Prostate gland (tissue), 2 donors: Measurements from ENCODE around the gene GPR15LG.

Source experiments
- POLR2A ChIP-seq: fragments of 450-650 bp; IDR thresholded peaks from one replicate; pipeline ENCODE4 v1.6.1; 2016; ENCODE audit warnings: antibody characterized with exemption, mild to moderate bottlenecking
- POLR2AphosphoS5 ChIP-seq: sonication (generic); formaldehyde crosslinking; IDR thresholded peaks from one replicate; pipeline ENCODE4 v1.6.1; 2017; ENCODE audit warnings: antibody characterized with exemption
- TF ChIP-seq, protein P1 (sequence below), 4 experiments: fragments of 200-600 bp in 2 of 4; fragments of 450-650 bp in 2 of 4; sonication (generic) in 2 of 4; IDR thresholded peaks; 1 replicate in 3 of 4; 2 replicates in 1 of 4; pipeline ENCODE4 v1.5.1; 2016 to 2019; ENCODE audit warnings: antibody characterized with exemption in 4 of 4, mild to moderate bottlenecking in 2 of 4, moderate library complexity in 2 of 4

DNA sequence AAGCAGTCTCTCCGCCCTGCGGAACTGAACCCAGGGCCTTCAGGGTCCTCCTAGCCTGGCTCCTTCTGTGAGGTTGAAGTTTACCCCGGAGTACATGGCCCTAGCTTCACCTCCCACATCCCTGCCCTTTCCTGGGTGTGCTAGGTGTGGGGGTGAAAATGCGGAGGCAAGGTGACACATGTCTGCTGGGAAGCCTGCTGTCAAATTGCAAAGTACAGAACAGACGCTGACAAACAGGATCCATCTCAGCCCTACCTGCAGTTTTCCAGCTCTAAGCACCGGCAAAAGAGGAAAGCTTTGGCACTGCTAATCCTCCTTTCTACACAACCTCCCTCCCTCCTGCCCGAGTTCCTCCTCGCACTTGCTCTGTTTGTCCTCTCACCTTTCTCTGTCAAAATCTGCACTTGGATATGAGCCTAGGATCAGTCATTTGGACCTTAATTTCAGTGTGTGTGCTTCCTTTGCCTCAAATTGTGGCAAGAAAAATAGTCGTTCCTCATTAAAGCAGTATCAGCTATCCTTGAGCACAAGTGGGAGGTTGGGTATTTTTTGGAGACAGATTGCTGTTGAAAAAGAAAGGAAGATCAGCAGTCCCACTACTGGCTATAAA is 14.4 kb upstream of the GPR15LG start:
- TF ChIP-seq, protein P1, sequence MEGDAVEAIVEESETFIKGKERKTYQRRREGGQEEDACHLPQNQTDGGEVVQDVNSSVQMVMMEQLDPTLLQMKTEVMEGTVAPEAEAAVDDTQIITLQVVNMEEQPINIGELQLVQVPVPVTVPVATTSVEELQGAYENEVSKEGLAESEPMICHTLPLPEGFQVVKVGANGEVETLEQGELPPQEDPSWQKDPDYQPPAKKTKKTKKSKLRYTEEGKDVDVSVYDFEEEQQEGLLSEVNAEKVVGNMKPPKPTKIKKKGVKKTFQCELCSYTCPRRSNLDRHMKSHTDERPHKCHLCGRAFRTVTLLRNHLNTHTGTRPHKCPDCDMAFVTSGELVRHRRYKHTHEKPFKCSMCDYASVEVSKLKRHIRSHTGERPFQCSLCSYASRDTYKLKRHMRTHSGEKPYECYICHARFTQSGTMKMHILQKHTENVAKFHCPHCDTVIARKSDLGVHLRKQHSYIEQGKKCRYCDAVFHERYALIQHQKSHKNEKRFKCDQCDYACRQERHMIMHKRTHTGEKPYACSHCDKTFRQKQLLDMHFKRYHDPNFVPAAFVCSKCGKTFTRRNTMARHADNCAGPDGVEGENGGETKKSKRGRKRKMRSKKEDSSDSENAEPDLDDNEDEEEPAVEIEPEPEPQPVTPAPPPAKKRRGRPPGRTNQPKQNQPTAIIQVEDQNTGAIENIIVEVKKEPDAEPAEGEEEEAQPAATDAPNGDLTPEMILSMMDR (IDR thresholded peaks at IDR 0.05), result no peak
- TF ChIP-seq POLR2A, result no peak
- TF ChIP-seq POLR2AphosphoS5, result no peak
